ENCODE measurements around the gene TMEM203. TPM values are rescaled to one million over a fixed set of nuclear protein-coding genes. Genes with fewer than 3 reads are reported as not detected.

TMEM203 gene
- total and polyA plus RNA-seq, 2 of the 4 experiments (the other 2 are of a cell fraction): 18.8 to 40.6 TPM

DNA sequence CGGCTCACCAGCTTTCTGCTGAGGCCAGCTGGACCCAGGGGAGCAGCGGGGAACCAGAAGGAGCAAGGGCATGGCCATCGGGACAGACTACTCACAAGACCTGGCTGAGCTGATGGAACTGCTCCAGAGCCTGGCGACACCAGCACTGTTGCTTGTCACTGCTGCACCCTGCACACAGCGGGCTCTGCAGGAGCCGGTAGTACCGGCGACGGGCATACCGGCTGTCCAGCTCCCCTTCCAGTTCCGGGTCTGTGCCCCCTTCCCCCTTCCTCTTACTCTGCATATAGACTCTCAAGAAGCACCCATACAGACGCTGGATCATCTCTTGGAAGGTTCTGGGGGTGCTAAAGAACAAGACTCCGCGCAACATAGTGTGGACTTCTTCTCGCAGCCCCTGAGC is 18.1 kb downstream of the TMEM203 start:
- Histone ChIP-seq H2BK15ac (ENCODE audit: low read depth, low read length) (no peak overlapping the region), H3K56ac (ENCODE audit: extremely low read depth, insufficient read depth, low read length) (no peak overlapping the region), H4K5ac (ENCODE audit: low read depth, low read length) (no peak overlapping the region), H2BK20ac (ENCODE audit: low read depth, low read length) (no peak overlapping the region), H3K79me1 (ENCODE audit: low read depth in 1 of 2, low read length in 2 of 2) (peaks cover 5 to 54% of the 10 kb centered on the region in 2 experiments), H3K23ac (ENCODE audit: low read depth, low read length) (no peak overlapping the region), H3K14ac (replicated peaks; ENCODE audit: low read depth, low read length) (no peak overlapping the region), H4K8ac (ENCODE audit: low read depth in 2 of 2, low read length in 2 of 2) (no peak overlapping the region), H3K9me3 (ENCODE audit: control insufficient read depth, insufficient read depth, low read length) (no peaks in the 10 kb centered on the region), H4K91ac (ENCODE audit: insufficient read depth, low read depth, low read length) (no peak overlapping the region), H3K18ac (ENCODE audit: low read depth, low read length) (no peak overlapping the region), H2AFZ (replicated peaks; ENCODE audit: low read length, poor library complexity) (no peak overlapping the region), H3K27me3 (ENCODE audit: control insufficient read depth, insufficient read depth, low read length) (no peaks in the 10 kb centered on the region), H3K4me3 (ENCODE audit: insufficient read depth, low read depth, low read length) (peak overlapping the region; percentile 91), H3K9ac (ENCODE audit: low read depth, low read length) (peak overlapping the region; percentile 84; the same call in 1 of the 2 replicates), H3K27ac (ENCODE audit: insufficient read depth, low read length) (no peak overlapping the region), H2AK5ac (ENCODE audit: low read depth, low read length) (no peak overlapping the region), H3K4me2 (ENCODE audit: low read depth, low read length) (peak overlapping the region; percentile 88), H3K36me3 (ENCODE audit: control insufficient read depth, insufficient read depth, low read length) (peaks cover 63% of the 10 kb centered on the region), H3K9me1 (ENCODE audit: insufficient read depth, low read length) (no peaks in the 10 kb centered on the region), H2BK120ac (ENCODE audit: low read depth, low read length) (no peak overlapping the region), H2AK9ac (replicated peaks; ENCODE audit: low read depth, low read length, poor library complexity) (no peak overlapping the region), H3K4me1 (ENCODE audit: control insufficient read depth, insufficient read depth, low read length) (peaks cover 16% of the 10 kb centered on the region), H2BK5ac (ENCODE audit: low read depth, low read length, poor library complexity, severe bottlenecking) (no peak overlapping the region), H3K4ac (ENCODE audit: low read depth, low read length) (no peak overlapping the region), H4K20me1 (ENCODE audit: insufficient read depth, low read length) (peaks cover 22% of the 10 kb centered on the region)
- WGBS, 2 experiments (ENCODE audit: extremely low coverage in 2 of 2, insufficient read length in 1 of 2): 98% methylated on average over 6 of the region's 15 CpGs; no CpG with 5 or more reads in 1 of the 2 experiments
- ChIA-PET POLR2A (ENCODE audit: unreplicated experiment) (interaction anchor here (0.6 to 0.8 kb wide), 2 partner anchors 55 to 101 kb away, joined by 3 to 6 read pairs; partner anchors contain the start of gene MAN1B1), CTCF (no interaction called here)
- no TSS peak for BruUV-seq (replicated peaks)
- no peak for ATAC-seq (ENCODE audit: low read depth)
- no peak for TF ChIP-seq BHLHE40 (IDR thresholded peaks at IDR 0.05; ENCODE audit: low read depth, low read length)
- no peak for TF ChIP-seq ELK1 (IDR thresholded peaks at IDR 0.05; ENCODE audit: borderline replicate concordance, low read depth, low read length)
- TF ChIP-seq MAFK (IDR thresholded peaks at IDR 0.05; ENCODE audit: low read depth, low read length): no peak
- TF ChIP-seq RCOR1 (IDR thresholded peaks at IDR 0.05; ENCODE audit: insufficient replicate concordance, low read length): no peak
- TF ChIP-seq FOS (IDR thresholded peaks at IDR 0.05; ENCODE audit: low read depth, low read length): no peak
- TF ChIP-seq POLR2A (IDR thresholded peaks at IDR 0.05; ENCODE audit: low read depth, low read length): no peak
- TF ChIP-seq RAD21 (IDR thresholded peaks at IDR 0.05; ENCODE audit: low read length): no peak
- TF ChIP-seq RFX5 (IDR thresholded peaks at IDR 0.05; ENCODE audit: low read depth, low read length): no peak
- TF ChIP-seq CEBPB (IDR thresholded peaks at IDR 0.05; ENCODE audit: low read depth, low read length): no peak
- no peak for TF ChIP-seq CHD1 (IDR thresholded peaks at IDR 0.05; ENCODE audit: low read depth, low read length)
- TF ChIP-seq, protein P1, sequence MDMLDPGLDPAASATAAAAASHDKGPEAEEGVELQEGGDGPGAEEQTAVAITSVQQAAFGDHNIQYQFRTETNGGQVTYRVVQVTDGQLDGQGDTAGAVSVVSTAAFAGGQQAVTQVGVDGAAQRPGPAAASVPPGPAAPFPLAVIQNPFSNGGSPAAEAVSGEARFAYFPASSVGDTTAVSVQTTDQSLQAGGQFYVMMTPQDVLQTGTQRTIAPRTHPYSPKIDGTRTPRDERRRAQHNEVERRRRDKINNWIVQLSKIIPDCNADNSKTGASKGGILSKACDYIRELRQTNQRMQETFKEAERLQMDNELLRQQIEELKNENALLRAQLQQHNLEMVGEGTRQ (IDR thresholded peaks at IDR 0.05; ENCODE audit: low read depth, low read length): no peak
- TF ChIP-seq NFE2L2 (IDR thresholded peaks at IDR 0.05; ENCODE audit: low read depth, low read length): no peak
- TF ChIP-seq SMC3 (IDR thresholded peaks at IDR 0.05; ENCODE audit: low read depth, low read length): no peak
- no peak for TF ChIP-seq MAZ (IDR thresholded peaks at IDR 0.05; ENCODE audit: borderline replicate concordance, low read depth, low read length)
- TF ChIP-seq MXI1 (IDR thresholded peaks at IDR 0.05; ENCODE audit: borderline replicate concordance, low read depth, low read length): no peak
- TF ChIP-seq, protein P2, sequence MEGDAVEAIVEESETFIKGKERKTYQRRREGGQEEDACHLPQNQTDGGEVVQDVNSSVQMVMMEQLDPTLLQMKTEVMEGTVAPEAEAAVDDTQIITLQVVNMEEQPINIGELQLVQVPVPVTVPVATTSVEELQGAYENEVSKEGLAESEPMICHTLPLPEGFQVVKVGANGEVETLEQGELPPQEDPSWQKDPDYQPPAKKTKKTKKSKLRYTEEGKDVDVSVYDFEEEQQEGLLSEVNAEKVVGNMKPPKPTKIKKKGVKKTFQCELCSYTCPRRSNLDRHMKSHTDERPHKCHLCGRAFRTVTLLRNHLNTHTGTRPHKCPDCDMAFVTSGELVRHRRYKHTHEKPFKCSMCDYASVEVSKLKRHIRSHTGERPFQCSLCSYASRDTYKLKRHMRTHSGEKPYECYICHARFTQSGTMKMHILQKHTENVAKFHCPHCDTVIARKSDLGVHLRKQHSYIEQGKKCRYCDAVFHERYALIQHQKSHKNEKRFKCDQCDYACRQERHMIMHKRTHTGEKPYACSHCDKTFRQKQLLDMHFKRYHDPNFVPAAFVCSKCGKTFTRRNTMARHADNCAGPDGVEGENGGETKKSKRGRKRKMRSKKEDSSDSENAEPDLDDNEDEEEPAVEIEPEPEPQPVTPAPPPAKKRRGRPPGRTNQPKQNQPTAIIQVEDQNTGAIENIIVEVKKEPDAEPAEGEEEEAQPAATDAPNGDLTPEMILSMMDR (conservative IDR thresholded peaks at IDR 0.05; ENCODE audit: low read depth, low read length): no peak
- in situ Hi-C loops (cut with MboI; ENCODE audit: low sequenced_read_pairs): no loop called here
- intact Hi-C loops (cut with micrococcal nuclease): no loop called here
- DNase-seq: no peak
- dilution Hi-C loops (cut with HindIII; ENCODE audit: low sequenced_read_pairs, unreplicated experiment): no loop called here

Data from IMR-90 (cell line).